Esophagus muscularis mucosa (tissue), 4 donors: Measurements from ENCODE around the gene SFTA2. TPM values are rescaled to one million over a fixed set of nuclear protein-coding genes. Genes with fewer than 3 reads are reported as not detected.
"Not testable (repeated sequence)": the region's sequence is repeated elsewhere in the genome, so short reads cannot be mapped to it uniquely, and the experiment has no call there.

Experiments
- DNase-seq: peaks from one replicate; pipeline ENCODE4 v3.0.0-alpha.2; 2017; ENCODE audit errors: extremely low spot score
- H3K27ac ChIP-seq, 4 donors: fragments of 200-600 bp; sonication (generic); replicated peaks in 1 of 4; 1 replicate in 3 of 4; 2 replicates in 1 of 4; pipeline ENCODE4 v1.5.1; 2016 to 2019; ENCODE audit warnings: mild to moderate bottlenecking in 1 of 4
- H3K27me3 ChIP-seq, 4 donors: fragments of 200-600 bp; sonication (generic); one replicate each; pipeline versions ENCODE4 v1.5.1 to v1.6.0; 2016 to 2019
- H3K36me3 ChIP-seq, 4 donors: fragments of 200-600 bp; sonication (generic); one replicate each; pipeline ENCODE4 v1.5.1; 2016 to 2019
- H3K4me1 ChIP-seq, 4 donors: fragments of 200-600 bp; sonication (generic); one replicate each; pipeline ENCODE4 v1.5.1; 2016 to 2019
- H3K4me3 ChIP-seq, 4 donors: fragments of 200-600 bp; sonication (generic); 1 replicate in 2 of 4; 2 replicates in 2 of 4; pipeline ENCODE4 v1.5.1; 2016 to 2019; ENCODE audit warnings: mild to moderate bottlenecking in 4 of 4, moderate library complexity in 1 of 4
- H3K9me3 ChIP-seq, 4 donors: fragments of 200-600 bp; sonication (generic); 1 replicate in 3 of 4; 2 replicates in 1 of 4; pipeline ENCODE4 v1.5.1; 2016 to 2019
- CTCF ChIP-seq, 3 experiments: fragments of 200-600 bp in 2 of 3; fragments of 450-650 bp in 1 of 3; sonication (generic) in 2 of 3; IDR thresholded peaks; one replicate each; pipeline ENCODE4 v1.5.1; 2017 to 2019; ENCODE audit warnings: antibody characterized with exemption in 3 of 3, mild to moderate bottlenecking in 2 of 3, moderate library complexity in 1 of 3
- EP300 ChIP-seq: sonication (generic); formaldehyde crosslinking; IDR thresholded peaks from one replicate; pipeline ENCODE4 v1.6.1; 2017; ENCODE audit warnings: antibody characterized with exemption
- POLR2A ChIP-seq: fragments of 450-650 bp; IDR thresholded peaks from one replicate; pipeline ENCODE4 v1.6.1; 2017; ENCODE audit warnings: antibody characterized with exemption, moderate library complexity, mild to moderate bottlenecking, low read depth
- POLR2AphosphoS5 ChIP-seq, 2 donors: sonication (generic); formaldehyde crosslinking; IDR thresholded peaks; one replicate each; pipeline ENCODE4 v1.6.1; 2017; ENCODE audit warnings: antibody characterized with exemption in 2 of 2
- WGBS: methylation state at CpG from one replicate; pipeline ENCODE4 v1.1.5; 2018; 5-methylcytosine and 5-hydroxymethylcytosine counted together
- intact Hi-C: fragments of 100-400 bp; cut with DNase I; formaldehyde crosslinking; loops from one replicate; pipeline ENCODE4 v1.15.1; 2023
- total RNA-seq, 4 donors: library from RNA; depleted of rRNA; stranded (reverse); fragments of >200 nt; gene quantifications; one replicate each; pipeline versions ENCODE4 v1.1.0 to v1.2.1, GENCODE V29; 2016

The SFTA2 gene
- total RNA-seq, 4 donors from 2014 or later, result 1.1 TPM; not detected in 3

GRCh38 chr6:30972816-30973215 lies 40.8 kb upstream of the SFTA2 start:
- H3K27ac ChIP-seq, result no peak overlapping the region
- WGBS, result 91% methylated on average over 2 of the region's 4 CpGs
- no peaks in the 10 kb centered on the region for H3K4me1 ChIP-seq
- no peak for DNase-seq
- no peaks in the 10 kb centered on the region for H3K36me3 ChIP-seq
- intact Hi-C loops, result no loop called here
- peaks cover 0 to 14% (median 0%) of the 10 kb centered on the region in 4 donors for H3K27me3 ChIP-seq
- TF ChIP-seq POLR2A (no peak), CTCF (IDR thresholded peaks at IDR 0.05) (no peak), EP300 (no peak), POLR2AphosphoS5 (IDR thresholded peaks at IDR 0.05) (no peak)
- H3K4me3 ChIP-seq, result no peak overlapping the region
- no peaks in the 10 kb centered on the region for H3K9me3 ChIP-seq

GRCh38 chr6:30970946-30971345 lies 39.0 kb upstream of the SFTA2 start:
- Histone ChIP-seq H3K27ac (no peak overlapping the region), H3K9me3 (no peaks in the 10 kb centered on the region), H3K27me3 (peaks cover 0 to 14% (median 0%) of the 10 kb centered on the region in 4 donors), H3K4me1 (no peaks in the 10 kb centered on the region), H3K36me3 (no peaks in the 10 kb centered on the region), H3K4me3 (no peak overlapping the region)
- no peak for TF ChIP-seq POLR2A
- no peak for TF ChIP-seq CTCF (IDR thresholded peaks at IDR 0.05)
- TF ChIP-seq EP300, result no peak
- TF ChIP-seq POLR2AphosphoS5 (IDR thresholded peaks at IDR 0.05), result no peak
- no peak for DNase-seq
- 83% methylated on average over 5 of the region's 5 CpGs for WGBS
- intact Hi-C loops, result no loop called here

GRCh38 chr6:30969171-30969570 lies 37.2 kb upstream of the SFTA2 start:
- H3K27me3 ChIP-seq, result peaks cover 0 to 22% (median 0%) of the 10 kb centered on the region in 4 donors
- H3K9me3 ChIP-seq, H3K4me1 ChIP-seq, H3K27ac ChIP-seq, intact Hi-C loops, H3K36me3 ChIP-seq, DNase-seq, H3K4me3 ChIP-seq: not testable (repeated sequence)
- 97% methylated on average over 6 of the region's 6 CpGs for WGBS

GRCh38 chr6:30966154-30966553 lies 34.2 kb upstream of the SFTA2 start:
- TF ChIP-seq POLR2AphosphoS5 (IDR thresholded peaks at IDR 0.05), result no peak
- no peak for TF ChIP-seq EP300
- no peak for TF ChIP-seq CTCF (IDR thresholded peaks at IDR 0.05)
- TF ChIP-seq POLR2A, result no peak
- Histone ChIP-seq H3K36me3 (no peaks in the 10 kb centered on the region), H3K4me1 (no peaks in the 10 kb centered on the region), H3K27ac (no peak overlapping the region), H3K27me3 (peaks cover 0 to 10% (median 0%) of the 10 kb centered on the region in 4 donors), H3K9me3 (no peaks in the 10 kb centered on the region), H3K4me3 (no peak overlapping the region)
- 81% methylated on average over 3 of the region's 3 CpGs for WGBS
- intact Hi-C loops, result no loop called here
- DNase-seq, result no peak

GRCh38 chr6:30965140-30965601 lies 33.2 kb upstream of the SFTA2 start:
- Histone ChIP-seq H3K27ac (no peak overlapping the region), H3K4me3 (no peak overlapping the region), H3K4me1 (no peaks in the 10 kb centered on the region), H3K36me3 (no peaks in the 10 kb centered on the region), H3K9me3 (no peaks in the 10 kb centered on the region), H3K27me3 (peaks cover 0 to 10% (median 0%) of the 10 kb centered on the region in 4 donors)
- no peak for DNase-seq
- intact Hi-C loops, result no loop called here
- TF ChIP-seq EP300 (no peak), POLR2AphosphoS5 (IDR thresholded peaks at IDR 0.05) (no peak), CTCF (IDR thresholded peaks at IDR 0.05) (no peak), POLR2A (no peak)
- WGBS, result 95% methylated on average over 5 of the region's 5 CpGs
